SK-N-MC (cell line): ENCODE results near the gene PRPF40B.

Source experiments
- EZH2 ChIP-seq: fragments of 200-600 bp; sonication (generic); IDR thresholded peaks from one replicate; pipeline ENCODE4 v1.6.1; 2017; ENCODE audit warnings: antibody characterized with exemption
- FOXP2 ChIP-seq: optimal IDR thresholded peaks from 2 replicates; pipeline ENCODE3; 2011; ENCODE audit warnings: mild to moderate bottlenecking, moderate library complexity; ENCODE audit not compliant: insufficient read depth; ENCODE audit errors: extremely low read length, control extremely low read depth
- POLR2AphosphoS5 ChIP-seq: IDR thresholded peaks from 2 replicates; pipeline ENCODE4 v1.6.1; 2012; ENCODE audit warnings: mild to moderate bottlenecking, low read depth, low read length, borderline replicate concordance

DNA sequence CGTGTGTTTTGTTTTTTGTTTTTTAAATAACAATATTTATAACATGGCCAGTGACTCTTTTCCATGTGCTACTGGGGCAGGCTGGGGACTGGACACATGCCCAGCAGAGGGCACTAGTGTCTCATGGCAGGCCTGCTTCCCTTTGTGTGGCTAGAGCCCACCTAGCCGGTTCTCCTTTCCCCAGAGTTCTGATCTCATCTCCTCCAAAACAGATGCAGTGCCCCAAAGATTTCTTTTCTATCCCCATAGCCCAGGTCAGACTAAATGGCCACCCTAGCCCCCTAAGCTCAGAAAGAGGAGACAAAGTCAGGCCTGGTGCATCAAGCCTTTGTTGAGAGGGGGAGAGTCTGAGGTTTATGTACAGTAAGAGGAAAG is 21.2 kb downstream of the PRPF40B start:
- no peak for TF ChIP-seq POLR2AphosphoS5
- TF ChIP-seq FOXP2 = no peak
- TF ChIP-seq EZH2 = no peak
